HepG2 (cell line): ENCODE results near the gene PTPRF. TPM values are rescaled to one million over a fixed set of nuclear protein-coding genes. Genes with fewer than 3 reads are reported as not detected.

ENCODE experiments used
- BRF2 ChIP-seq: sonication (generic); formaldehyde crosslinking; IDR thresholded peaks from 2 replicates; pipeline ENCODE4 v1.8.1; 2022; ENCODE audit warnings: mild to moderate bottlenecking, missing genetic modification reagents
- FOXK1 ChIP-seq: sonication (generic); formaldehyde crosslinking; IDR thresholded peaks from 2 replicates; pipeline ENCODE4 v1.4.0; 2020; ENCODE audit warnings: low read depth, missing genetic modification reagents, borderline replicate concordance
- GATAD1 ChIP-seq: IDR thresholded peaks from 2 replicates; pipeline ENCODE4 v1.6.1; 2016; ENCODE audit warnings: missing genetic modification reagents, missing compliant biosample characterization
- GFI1 ChIP-seq: sonication (generic); formaldehyde crosslinking; IDR thresholded peaks from 2 replicates; pipeline ENCODE4 v1.5.0; 2020; ENCODE audit warnings: missing genetic modification reagents, mild to moderate bottlenecking, borderline replicate concordance
- ISX ChIP-seq: sonication (generic); formaldehyde crosslinking; conservative IDR thresholded peaks from 2 replicates; pipeline ENCODE4 v1.5.0; 2020; ENCODE audit warnings: missing genetic modification reagents
- NKX3-1 ChIP-seq: sonication (generic); formaldehyde crosslinking; IDR thresholded peaks from 2 replicates; pipeline ENCODE4 v1.5.0; 2020; ENCODE audit warnings: missing genetic modification reagents
- PAWR ChIP-seq: sonication (generic); formaldehyde crosslinking; IDR thresholded peaks from 2 replicates; pipeline ENCODE4 v1.4.0; 2020; ENCODE audit warnings: missing genetic modification reagents, mild to moderate bottlenecking, borderline replicate concordance
- PAX8 ChIP-seq: sonication (generic); formaldehyde crosslinking; IDR thresholded peaks from 2 replicates; pipeline ENCODE4 v1.8.0; 2022; ENCODE audit warnings: mild to moderate bottlenecking, missing genetic modification reagents, borderline replicate concordance
- PBX3 ChIP-seq: sonication (generic); formaldehyde crosslinking; IDR thresholded peaks from 2 replicates; pipeline ENCODE4 v1.8.1; 2023; ENCODE audit warnings: missing genetic modification reagents, inconsistent platforms, borderline replicate concordance
- PHF5A ChIP-seq: IDR thresholded peaks from one replicate; pipeline ENCODE4 v1.6.1; 2018; ENCODE audit warnings: low read depth, missing genetic modification reagents; ENCODE audit not compliant: unreplicated experiment
- SNAI1 ChIP-seq: sonication (generic); formaldehyde crosslinking; IDR thresholded peaks from 2 replicates; pipeline ENCODE4 v1.5.0; 2020; ENCODE audit warnings: mild to moderate bottlenecking, missing genetic modification reagents, borderline replicate concordance
- STAT6 ChIP-seq: sonication (generic); formaldehyde crosslinking; IDR thresholded peaks from 2 replicates; pipeline ENCODE4 v1.4.0; 2020; ENCODE audit warnings: missing genetic modification reagents, mild to moderate bottlenecking, borderline replicate concordance
- TAF1 ChIP-seq: sonication (generic); formaldehyde crosslinking; IDR thresholded peaks from 2 replicates; pipeline ENCODE4 v1.4.0; 2020; ENCODE audit warnings: missing genetic modification reagents
- ZBTB26 ChIP-seq: IDR thresholded peaks from 2 replicates; pipeline ENCODE4 v1.6.1; 2016; ENCODE audit warnings: missing compliant biosample characterization, missing genetic modification reagents, borderline replicate concordance
- ZNF10 ChIP-seq: sonication (generic); formaldehyde crosslinking; IDR thresholded peaks from 2 replicates; pipeline ENCODE4 v1.4.0; 2020; ENCODE audit warnings: mild to moderate bottlenecking, low read depth, missing genetic modification reagents, borderline replicate concordance
- ZNF124 ChIP-seq: sonication (generic); formaldehyde crosslinking; IDR thresholded peaks from 2 replicates; pipeline ENCODE4 v1.4.0; 2020; ENCODE audit warnings: missing genetic modification reagents
- ZNF513 ChIP-seq: sonication (generic); formaldehyde crosslinking; conservative IDR thresholded peaks from 2 replicates; pipeline ENCODE4 v1.5.0; 2020; ENCODE audit warnings: missing genetic modification reagents
- ZNF563 ChIP-seq: sonication (generic); formaldehyde crosslinking; IDR thresholded peaks from 2 replicates; pipeline ENCODE4 v1.8.0; 2022; ENCODE audit warnings: mild to moderate bottlenecking, moderate library complexity, missing genetic modification reagents
- ZNF616 ChIP-seq: sonication (generic); formaldehyde crosslinking; IDR thresholded peaks from 2 replicates; pipeline ENCODE4 v1.5.0; 2020; ENCODE audit warnings: low read depth, mild to moderate bottlenecking, missing genetic modification reagents
- ZNF816 ChIP-seq: sonication (generic); formaldehyde crosslinking; IDR thresholded peaks from 2 replicates; pipeline ENCODE4 v1.8.0; 2022; ENCODE audit warnings: missing genetic modification reagents, mild to moderate bottlenecking, borderline replicate concordance
- polyA plus RNA-seq, 8 experiments: library from polyadenylated mRNA; depleted of rRNA in 3 of 8; stranded (reverse) in 7 of 8; unstranded in 1 of 8; fragments of >200 nt; fragmentation: Illumina TruSeq in 4 of 8; extraction: Trizol in 4 of 8; gene quantifications; 2 replicates each; pipeline versions ENCODE4 v1.2.1 to v1.2.3, GENCODE V29; 2011 to 2016; ENCODE audit warnings: low read depth in 4 of 8, missing spikeins in 1 of 8, mixed read lengths in 1 of 8; ENCODE audit not compliant: insufficient read depth in 1 of 8
- total RNA-seq, 5 experiments: library from RNA; depleted of rRNA; stranded (reverse); fragments of >200 nt; fragmentation: Illumina TruSeq; extraction: Trizol; gene quantifications; 2 replicates each; pipeline ENCODE4 v1.2.3, GENCODE V29; 2016; ENCODE audit warnings: low read depth in 1 of 5

PTPRF gene
- total and polyA plus RNA-seq, 2 of the 13 experiments (the other 11 are each of a cell fraction or from before 2014, with no cell fraction given) = 55.9 to 167 TPM

GRCh38 chr1:43493661-43494450, 36.8 kb upstream of the PTPRF start (continued):
- TF ChIP-seq STAT6 (CRISPR knock-in tag) (no peak), SNAI1 (no peak), ZNF124 (CRISPR knock-in tag) (no peak), ZNF10 (no peak), PBX3 (CRISPR knock-in tag) (no peak), ZNF563 (CRISPR knock-in tag) (no peak), ISX (CRISPR knock-in tag) (no peak), FOXK1 (CRISPR knock-in tag) (0 out of 2 replicates have a peak, but pooled peaks have one; percentile 38), ZNF616 (no peak), PAX8 (no peak), GATAD1 (CRISPR knock-in tag) (no peak), BRF2 (CRISPR knock-in tag) (no peak), ZBTB26 (no peak), ZNF816 (CRISPR knock-in tag) (no peak), ZNF513 (CRISPR knock-in tag) (no peak), PHF5A (CRISPR knock-in tag) (no peak), NKX3-1 (no peak), GFI1 (CRISPR knock-in tag) (no peak), PAWR (CRISPR knock-in tag) (no peak), TAF1 (CRISPR knock-in tag) (no peak)
